GM19438 (cell line): ENCODE results near the gene SNTB2.

Experiments used
- ATAC-seq: cut with Tn5 transposase; IDR thresholded peaks from one replicate; pipeline ENCODE4 v1.9.1; 2021; ENCODE audit warnings: low read depth; ENCODE audit not compliant: unreplicated experiment

Gene SNTB2

GRCh38 chr16:69330286-69331109 is 143.5 kb downstream of the SNTB2 start, which contains the start of gene PDF:
PDF (minus strand) TSS chr16:69330588; CDS start chr16:69330570, 18 bp downstream.
- ATAC-seq = peak; percentile 93

GRCh38 chr16:69334696-69335095 is 147.7 kb downstream of the SNTB2 start:
- ATAC-seq = no peak

GRCh38 chr16:69338557-69339288 is 151.8 kb downstream of the SNTB2 start:
- ATAC-seq = no peak

GRCh38 chr16:69339289-69340094 is 152.5 kb downstream of the SNTB2 start, which contains the start of the genes COG8 and NIP7:
COG8 (minus strand) TSS chr16:69339564; CDS start chr16:69339552, 12 bp downstream.
NIP7 (plus strand) TSS chr16:69339772; CDS start chr16:69339830, 58 bp downstream.
- ATAC-seq = peak; percentile 88

- no peak for ATAC-seq
Observed at GRCh38 chr16:69340095-69340644, 153.2 kb downstream of the SNTB2 start.

- no peak for ATAC-seq
Observed at GRCh38 chr16:69344171-69344570, 157.2 kb downstream of the SNTB2 start.

- no peak for ATAC-seq
Observed at GRCh38 chr16:69345923-69346322, 159.0 kb downstream of the SNTB2 start.

- ATAC-seq = no peak
Observed at GRCh38 chr16:69346683-69347082, 159.7 kb downstream of the SNTB2 start.

GRCh38 chr16:69348222-69348621 is 161.3 kb downstream of the SNTB2 start:
- no peak for ATAC-seq

GRCh38 chr16:69349536-69349935 is 162.6 kb downstream of the SNTB2 start:
- no peak for ATAC-seq

GRCh38 chr16:69350536-69351133 is 163.7 kb downstream of the SNTB2 start:
- ATAC-seq = no peak

- no peak for ATAC-seq
Observed at GRCh38 chr16:69351309-69352027, 164.5 kb downstream of the SNTB2 start, which contains the start of gene TMED6. TMED6 (minus strand) TSS chr16:69351786; CDS start chr16:69351753, 33 bp downstream.
